HG02981 (cell line): ENCODE data around the gene HRC.
"Not testable (repeated sequence)": the region's sequence is repeated elsewhere in the genome, so short reads cannot be mapped to it uniquely, and the experiment has no call there.

Experiments used
- ATAC-seq: cut with Tn5 transposase; IDR thresholded peaks from one replicate; pipeline ENCODE4 v1.9.1; 2021; ENCODE audit warnings: mild to moderate bottlenecking, moderate library complexity; ENCODE audit not compliant: unreplicated experiment

Gene HRC

GRCh38 chr19:49135686-49136085, 19.5 kb downstream of the HRC start:
- no peak for ATAC-seq

GRCh38 chr19:49133621-49134454, 21.4 kb downstream of the HRC start:
- no peak for ATAC-seq

GRCh38 chr19:49132974-49133609, 22.1 kb downstream of the HRC start:
- no peak for ATAC-seq

GRCh38 chr19:49130325-49130724, 24.9 kb downstream of the HRC start:
- ATAC-seq = no peak

- no peak for ATAC-seq
Observed at GRCh38 chr19:49129238-49129583, 26.0 kb downstream of the HRC start.

GRCh38 chr19:49128545-49129237, 26.5 kb downstream of the HRC start:
- ATAC-seq = no peak

- ATAC-seq = peak; percentile 79
Observed at GRCh38 chr19:49127674-49128544, 27.3 kb downstream of the HRC start.

- ATAC-seq = not testable (repeated sequence)
Observed at GRCh38 chr19:49127225-49127624, 28.0 kb downstream of the HRC start.

GRCh38 chr19:49126575-49126974, 28.6 kb downstream of the HRC start:
- ATAC-seq = no peak

- ATAC-seq = no peak
Observed at GRCh38 chr19:49125025-49125731, 30.0 kb downstream of the HRC start.

- not testable (repeated sequence) for ATAC-seq
Observed at GRCh38 chr19:49123285-49123684, 31.9 kb downstream of the HRC start.

GRCh38 chr19:49121841-49122240, 33.4 kb downstream of the HRC start:
- ATAC-seq = not testable (repeated sequence)

GRCh38 chr19:49120868-49121267, 34.3 kb downstream of the HRC start:
- no peak for ATAC-seq

- ATAC-seq = no peak
Observed at GRCh38 chr19:49120325-49120683, 34.9 kb downstream of the HRC start.

GRCh38 chr19:49119411-49120324, 35.5 kb downstream of the HRC start, which contains the start of gene PPFIA3:
Gene PPFIA3, plus strand, starts transcription at chr19:49119544. Its CDS starts 8,330 bp downstream, at chr19:49127874.
- ATAC-seq = no peak

GRCh38 chr19:49118565-49119410, 36.4 kb downstream of the HRC start, which contains the start of gene C19orf73:
Gene C19orf73, minus strand, starts transcription at chr19:49119143. Its CDS starts 121 bp downstream, at chr19:49119022.
- ATAC-seq = peak; percentile 79

- ATAC-seq = no peak
Observed at GRCh38 chr19:49117677-49118564, 37.3 kb downstream of the HRC start.
